H9 (cell line): Measurements from ENCODE around the gene SCAF4. TPM values are rescaled to one million over a fixed set of nuclear protein-coding genes. Genes with fewer than 3 reads are reported as not detected.
A peak's percentile ranks its signal among the peaks of the same experiment; 100 is the strongest.

Source experiments
- DNase-seq: peaks from one replicate; pipeline ENCODE4 v3.0.0-alpha.2; 2017
- H2AFZ ChIP-seq: one replicate; pipeline ENCODE4 v1.6.1; 2013; ENCODE audit warnings: mild to moderate bottlenecking, low read length, control low read depth, moderate library complexity
- H2AK5ac ChIP-seq: 2 replicates; pipeline ENCODE4 v1.6.1; 2013; ENCODE audit warnings: low read length, control low read depth, mixed read lengths; ENCODE audit not compliant: insufficient read length
- H2BK120ac ChIP-seq: one replicate; pipeline ENCODE4 v1.6.1; 2013; ENCODE audit warnings: low read depth, mild to moderate bottlenecking, low read length, control low read depth, inconsistent platforms; ENCODE audit not compliant: poor library complexity, severe bottlenecking
- H2BK12ac ChIP-seq: 2 replicates; pipeline ENCODE4 v1.6.1; 2013; ENCODE audit warnings: low read length, control low read depth, mixed read lengths, low read depth; ENCODE audit not compliant: insufficient read length
- H2BK15ac ChIP-seq: 2 replicates; pipeline ENCODE4 v1.6.1; 2013; ENCODE audit warnings: low read depth, low read length, control low read depth
- H2BK20ac ChIP-seq: one replicate; pipeline ENCODE4 v1.6.1; 2013; ENCODE audit warnings: low read depth, mild to moderate bottlenecking, low read length, control low read depth, inconsistent platforms; ENCODE audit not compliant: poor library complexity, severe bottlenecking
- H2BK5ac ChIP-seq: 2 replicates; pipeline ENCODE4 v1.6.1; 2013; ENCODE audit warnings: low read length, control low read depth, mixed read lengths; ENCODE audit not compliant: insufficient read length
- H3K14ac ChIP-seq: 2 replicates; pipeline ENCODE4 v1.6.1; 2013; ENCODE audit warnings: low read length, control low read depth; ENCODE audit not compliant: insufficient read depth
- H3K18ac ChIP-seq: 2 replicates; pipeline ENCODE4 v1.6.1; 2013; ENCODE audit warnings: low read depth, mild to moderate bottlenecking, mixed read lengths, low read length, control low read depth; ENCODE audit not compliant: insufficient read length
- H3K23ac ChIP-seq: 2 replicates; pipeline ENCODE4 v1.6.1; 2013; ENCODE audit warnings: low read length, control low read depth, mixed read lengths, low read depth; ENCODE audit not compliant: insufficient read length
- H3K23me2 ChIP-seq: 2 replicates; pipeline ENCODE4 v1.6.1; 2013; ENCODE audit warnings: low read depth, mild to moderate bottlenecking, mixed read lengths, low read length, control low read depth; ENCODE audit not compliant: insufficient read length, poor library complexity, severe bottlenecking
- H3K27ac ChIP-seq: 2 replicates; pipeline ENCODE4 v1.5.1; 2013; ENCODE audit warnings: low read length, control low read depth, mixed read lengths, low read depth; ENCODE audit not compliant: insufficient read length
- H3K27me3 ChIP-seq: 2 replicates; pipeline ENCODE4 v1.6.1; 2013; ENCODE audit warnings: low read length, control low read depth, inconsistent platforms; ENCODE audit not compliant: insufficient read depth
- H3K4ac ChIP-seq: 2 replicates; pipeline ENCODE4 v1.6.1; 2013; ENCODE audit warnings: low read depth, mild to moderate bottlenecking, control low read depth, inconsistent platforms, low read length, moderate library complexity
- H3K4me1 ChIP-seq: 2 replicates; pipeline ENCODE4 v1.6.1; 2013; ENCODE audit warnings: low read length, control low read depth, inconsistent platforms; ENCODE audit not compliant: insufficient read depth
- H3K4me2 ChIP-seq: 2 replicates; pipeline ENCODE4 v1.6.1; 2013; ENCODE audit warnings: low read length, control low read depth, mixed read lengths; ENCODE audit not compliant: insufficient read length, insufficient read depth
- H3K56ac ChIP-seq: 2 replicates; pipeline ENCODE4 v1.6.1; 2013; ENCODE audit warnings: low read depth, mild to moderate bottlenecking, mixed read lengths, low read length, control low read depth; ENCODE audit not compliant: insufficient read length
- H3K79me1 ChIP-seq: 2 replicates; pipeline ENCODE4 v1.6.1; 2013; ENCODE audit warnings: low read depth, mild to moderate bottlenecking, moderate library complexity, low read length, control low read depth, inconsistent platforms; ENCODE audit not compliant: insufficient read depth, poor library complexity, severe bottlenecking
- H3K79me2 ChIP-seq: 2 replicates; pipeline ENCODE4 v1.6.1; 2013; ENCODE audit warnings: low read length, control low read depth, inconsistent platforms; ENCODE audit not compliant: insufficient read depth
- H3K9ac ChIP-seq: 2 replicates; pipeline ENCODE4 v1.6.1; 2013; ENCODE audit warnings: low read length, control low read depth, mixed read lengths; ENCODE audit not compliant: insufficient read length; ENCODE audit errors: extremely low read depth
- H3K9me3 ChIP-seq: one replicate; pipeline ENCODE4 v1.6.1; 2013; ENCODE audit warnings: low read depth, low read length, inconsistent platforms; ENCODE audit not compliant: control insufficient read depth
- H3T11ph ChIP-seq: one replicate; pipeline ENCODE4 v1.6.1; 2013; ENCODE audit warnings: mild to moderate bottlenecking, low read length, control low read depth, inconsistent platforms
- H4K20me1 ChIP-seq: one replicate; pipeline ENCODE4 v1.6.1; 2013; ENCODE audit not compliant: control insufficient read depth, insufficient read length, insufficient read depth
- H4K5ac ChIP-seq: 2 replicates; pipeline ENCODE4 v1.6.1; 2013; ENCODE audit warnings: low read depth, mild to moderate bottlenecking, mixed read lengths, low read length, control low read depth; ENCODE audit not compliant: insufficient read length
- H4K8ac ChIP-seq: replicated peaks from 2 replicates; pipeline ENCODE4 v1.6.1; 2013; ENCODE audit warnings: low read length, control low read depth, mixed read lengths, low read depth; ENCODE audit not compliant: insufficient read length
- H4K91ac ChIP-seq: 2 replicates; pipeline ENCODE4 v1.6.1; 2013; ENCODE audit warnings: low read depth, mild to moderate bottlenecking, moderate library complexity, mixed read lengths, low read length, control low read depth; ENCODE audit not compliant: insufficient read length
- H3K27ac Mint-ChIP-seq, 3 experiments: 2 replicates in 2 of 3; 3 replicates in 1 of 3; pipeline ENCODE4 v1.8.0; 2020 to 2021; ENCODE audit warnings: mixed read lengths in 3 of 3, mild to moderate bottlenecking in 1 of 3, moderate library complexity in 1 of 3
- H3K27me3 Mint-ChIP-seq: 2 replicates; pipeline ENCODE4 v1.8.0; 2021; ENCODE audit warnings: low read depth, mild to moderate bottlenecking, moderate library complexity, mixed read lengths
- H3K36me3 Mint-ChIP-seq, 3 experiments: 2 replicates in 2 of 3; 3 replicates in 1 of 3; pipeline ENCODE4 v1.8.0; 2020 to 2021; ENCODE audit warnings: low read depth in 3 of 3, mixed read lengths in 3 of 3; ENCODE audit not compliant: insufficient read depth in 1 of 3
- H3K4me1 Mint-ChIP-seq, 2 experiments: 2 replicates each; pipeline ENCODE4 v1.8.0; 2020; ENCODE audit warnings: mixed read lengths in 2 of 2
- H3K4me3 Mint-ChIP-seq, 2 experiments: 2 replicates in 1 of 2; 3 replicates in 1 of 2; pipeline ENCODE4 v1.8.0; 2020 to 2021; ENCODE audit warnings: mild to moderate bottlenecking in 2 of 2, mixed read lengths in 2 of 2, moderate library complexity in 1 of 2
- H3K9me3 Mint-ChIP-seq, 2 experiments: 2 replicates in 1 of 2; 3 replicates in 1 of 2; pipeline ENCODE4 v1.8.0; 2020; ENCODE audit warnings: mild to moderate bottlenecking in 2 of 2, mixed read lengths in 2 of 2, moderate library complexity in 1 of 2
- WGBS: extraction: QIAGEN DNeasy Blood & Tissue Kit; methylation state at CpG from one replicate; pipeline ENCODE4 v1.1.7; 2013; ENCODE audit warnings: missing lambda C conversion rate, low lambda C conversion rate, mixed read lengths; ENCODE audit not compliant: insufficient read length; ENCODE audit errors: extremely low coverage; 5-methylcytosine and 5-hydroxymethylcytosine counted together
- total RNA-seq: library from RNA; stranded (reverse); gene quantifications from 2 replicates; pipeline ENCODE4 v1.2.1, GENCODE V29; 2021
- TF ChIP-seq, protein P1 (sequence below): fragments of 200-600 bp; sonication (generic); conservative IDR thresholded peaks from 3 replicates; pipeline ENCODE4 v1.8.0; 2021; ENCODE audit warnings: antibody characterized with exemption, mild to moderate bottlenecking

The SCAF4 gene
- total RNA-seq, 1 experiment from 2014 or later: 76.8 TPM

DNA sequence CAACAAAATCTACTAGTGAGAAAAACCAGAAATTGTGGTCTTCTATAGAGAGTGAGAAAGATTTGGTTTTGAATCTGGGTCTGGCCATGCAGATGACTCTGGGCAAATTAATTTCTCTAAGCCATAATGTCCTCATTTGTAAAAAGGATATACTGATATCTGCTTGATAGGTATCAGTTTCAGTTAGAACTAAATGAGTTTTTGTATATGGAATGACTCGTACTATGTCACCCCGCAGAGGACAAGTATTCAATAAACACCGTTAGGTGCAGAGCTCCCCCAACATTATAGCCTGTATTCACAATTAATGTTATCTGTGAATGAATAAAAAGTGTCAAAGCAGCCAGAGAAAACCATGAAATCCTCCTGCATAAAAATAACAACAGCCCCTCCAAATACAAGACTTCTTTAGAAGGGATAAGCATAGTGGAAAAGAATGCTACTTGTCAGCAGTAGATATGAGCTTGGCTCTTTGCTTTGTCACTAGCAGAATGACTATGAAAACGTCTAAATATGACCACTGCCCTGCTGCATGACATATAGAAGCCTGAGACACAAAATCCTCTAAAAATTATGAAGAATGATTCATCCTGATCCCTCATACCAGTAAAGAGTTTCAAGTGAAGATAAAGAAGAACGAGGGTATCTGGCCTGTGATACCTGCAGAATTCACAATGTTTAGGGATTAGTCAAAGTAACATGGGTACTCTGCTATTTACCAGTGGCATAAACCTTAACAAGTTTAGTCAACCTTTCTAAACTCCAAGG, 17.8 kb downstream of the SCAF4 start:
- Histone ChIP-seq H3K27ac (no peak overlapping the region), H2BK15ac (no peak overlapping the region), H4K5ac (no peak overlapping the region), H2BK5ac (no peak overlapping the region), H4K20me1 (no peaks in the 10 kb centered on the region), H2AK5ac (no peak overlapping the region), H3K9ac (no peak overlapping the region), H3K4me2 (no peak overlapping the region), H3K23ac (no peak overlapping the region), H2BK120ac (no peak overlapping the region), H3K23me2 (no peaks in the 10 kb centered on the region), H3K27me3 (no peaks in the 10 kb centered on the region), H3K56ac (no peak overlapping the region), H2AFZ (no peak overlapping the region), H3K4me1 (no peaks in the 10 kb centered on the region), H2BK20ac (no peak overlapping the region), H4K8ac (no peak overlapping the region), H2BK12ac (no peak overlapping the region), H3K18ac (no peak overlapping the region), H3K79me1 (peaks cover 2% of the 10 kb centered on the region), H3K9me3 (no peaks in the 10 kb centered on the region), H3K14ac (no peak overlapping the region), H3T11ph (no peak overlapping the region), H4K91ac (no peak overlapping the region), H3K4ac (no peak overlapping the region), H3K79me2 (peaks cover 47% of the 10 kb centered on the region; the same call in 1 of the 2 replicates)
- Mint-ChIP-seq H3K4me3 (no peak overlapping the region), H3K27me3 (no peaks in the 10 kb centered on the region; the same call in 1 of the 2 replicates), H3K4me1 (peaks cover 68 to 79% of the 10 kb centered on the region in 2 experiments), H3K27ac (peak overlapping the region in 1 of 3 experiments; percentile 63; a peak in 1 of 7 replicates), H3K36me3 (peaks cover 0 to 5% (median 3%) of the 10 kb centered on the region in 3 experiments; a peak in 1 of 7 replicates), H3K9me3 (no peaks in the 10 kb centered on the region; a peak in 1 of 5 replicates)
- no peak for DNase-seq
- TF ChIP-seq, protein P1, sequence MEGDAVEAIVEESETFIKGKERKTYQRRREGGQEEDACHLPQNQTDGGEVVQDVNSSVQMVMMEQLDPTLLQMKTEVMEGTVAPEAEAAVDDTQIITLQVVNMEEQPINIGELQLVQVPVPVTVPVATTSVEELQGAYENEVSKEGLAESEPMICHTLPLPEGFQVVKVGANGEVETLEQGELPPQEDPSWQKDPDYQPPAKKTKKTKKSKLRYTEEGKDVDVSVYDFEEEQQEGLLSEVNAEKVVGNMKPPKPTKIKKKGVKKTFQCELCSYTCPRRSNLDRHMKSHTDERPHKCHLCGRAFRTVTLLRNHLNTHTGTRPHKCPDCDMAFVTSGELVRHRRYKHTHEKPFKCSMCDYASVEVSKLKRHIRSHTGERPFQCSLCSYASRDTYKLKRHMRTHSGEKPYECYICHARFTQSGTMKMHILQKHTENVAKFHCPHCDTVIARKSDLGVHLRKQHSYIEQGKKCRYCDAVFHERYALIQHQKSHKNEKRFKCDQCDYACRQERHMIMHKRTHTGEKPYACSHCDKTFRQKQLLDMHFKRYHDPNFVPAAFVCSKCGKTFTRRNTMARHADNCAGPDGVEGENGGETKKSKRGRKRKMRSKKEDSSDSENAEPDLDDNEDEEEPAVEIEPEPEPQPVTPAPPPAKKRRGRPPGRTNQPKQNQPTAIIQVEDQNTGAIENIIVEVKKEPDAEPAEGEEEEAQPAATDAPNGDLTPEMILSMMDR: no peak
- no CpG with 5 or more reads among the region's 5 CpGs for WGBS
